Smooth muscle cell (in vitro differentiated cells): ENCODE results near the gene SMAD9. TPM values are rescaled to one million over a fixed set of nuclear protein-coding genes. Genes with fewer than 3 reads are reported as not detected.

Source experiments
- DNase-seq: peaks from one replicate; lab custom pipeline; 2025; ENCODE audit not compliant: unreplicated experiment; lab: John Stamatoyannopoulos, UW
- H2AFZ ChIP-seq: fragments of 200-600 bp; sonication (generic); 2 replicates; pipeline ENCODE4 v1.6.0; 2016; ENCODE audit warnings: antibody characterized with exemption, low read depth, mild to moderate bottlenecking
- H3F3A ChIP-seq: fragments of 200-600 bp; sonication (generic); 2 replicates; pipeline ENCODE4 v1.6.0; 2017; ENCODE audit warnings: antibody characterized with exemption, low read depth
- H3K27ac ChIP-seq: fragments of 200-600 bp; sonication (generic); 2 replicates; pipeline ENCODE4 v1.5.1; 2016; ENCODE audit warnings: low read depth, mild to moderate bottlenecking
- H3K27me3 ChIP-seq: fragments of 200-600 bp; sonication (generic); 2 replicates; pipeline ENCODE4 v1.6.1; 2016; ENCODE audit warnings: low read depth, mild to moderate bottlenecking
- H3K36me3 ChIP-seq: fragments of 200-600 bp; sonication (generic); 2 replicates; pipeline ENCODE4 v1.5.1; 2016; ENCODE audit warnings: low read depth
- H3K4me1 ChIP-seq: fragments of 200-600 bp; sonication (generic); 2 replicates; pipeline ENCODE4 v1.5.1; 2016; ENCODE audit warnings: low read depth
- H3K4me2 ChIP-seq: fragments of 200-600 bp; sonication (generic); 2 replicates; pipeline ENCODE4 v1.6.0; 2016; ENCODE audit warnings: mild to moderate bottlenecking
- H3K4me3 ChIP-seq: fragments of 200-600 bp; sonication (generic); 2 replicates; pipeline ENCODE4 v1.5.1; 2016; ENCODE audit warnings: mild to moderate bottlenecking
- H3K79me2 ChIP-seq: fragments of 200-600 bp; sonication (generic); 2 replicates; pipeline ENCODE4 v1.6.0; 2016; ENCODE audit warnings: low read depth, mild to moderate bottlenecking
- H3K9ac ChIP-seq: fragments of 200-600 bp; sonication (generic); 2 replicates; pipeline ENCODE4 v1.6.0; 2016; ENCODE audit warnings: low read depth
- H3K9me3 ChIP-seq: fragments of 200-600 bp; sonication (generic); replicated peaks from 2 replicates; pipeline ENCODE4 v1.5.1; 2016; ENCODE audit warnings: low read depth
- H4K20me1 ChIP-seq: fragments of 200-600 bp; sonication (generic); 2 replicates; pipeline ENCODE4 v1.6.0; 2016; ENCODE audit warnings: low read depth
- CTCF ChIP-seq: fragments of 200-600 bp; sonication (generic); IDR thresholded peaks from 2 replicates; pipeline ENCODE4 v1.5.1; 2017; ENCODE audit warnings: borderline replicate concordance, mild to moderate bottlenecking, antibody characterized with exemption; ENCODE audit not compliant: insufficient read depth, poor library complexity, severe bottlenecking
- WGBS: methylation state at CpG from one replicate; pipeline ENCODE4 v1.1.7; 2016; ENCODE audit warnings: low lambda C conversion rate; 5-methylcytosine and 5-hydroxymethylcytosine counted together
- polyA plus RNA-seq: library from polyadenylated mRNA; unstranded; fragments of >200 nt; fragmentation: Nextera tagmentation; extraction: Ambion mirVana; gene quantifications from 2 replicates; pipeline ENCODE4 v1.2.1, GENCODE V29; 2016
- total RNA-seq: library from RNA; depleted of rRNA; stranded (reverse); fragments of >200 nt; gene quantifications from 2 replicates; pipeline ENCODE4 v1.2.3, GENCODE V29; 2014

The SMAD9 gene
- total and polyA plus RNA-seq, 2 experiments from 2014 or later: 6.6 to 7.1 TPM

DNA sequence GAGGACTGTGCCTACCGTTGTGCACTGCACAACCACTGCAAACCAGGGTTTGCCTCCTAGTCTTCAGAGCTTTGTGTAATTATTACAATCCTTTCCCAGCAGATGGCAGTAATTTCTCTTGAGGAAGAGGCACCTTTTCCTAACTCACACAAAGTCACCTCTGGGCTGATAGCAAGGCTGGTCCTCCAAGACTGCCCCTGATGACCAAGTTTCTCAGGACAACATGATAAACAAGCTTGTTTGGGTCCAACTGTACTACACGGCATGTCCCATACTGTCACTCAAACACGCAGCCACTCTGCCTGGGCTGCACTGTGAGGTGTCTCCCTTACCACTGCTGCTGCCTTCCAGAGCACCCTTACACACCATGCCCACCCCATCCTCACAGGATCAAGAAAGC lies 61.7 kb downstream of the SMAD9 start:
- H4K20me1 ChIP-seq: no peaks in the 10 kb centered on the region
- no peak for DNase-seq
- no peaks in the 10 kb centered on the region for H3K9me3 ChIP-seq
- no peaks in the 10 kb centered on the region for H3K36me3 ChIP-seq
- no peaks in the 10 kb centered on the region for H3K27me3 ChIP-seq
- no peak overlapping the region for H3K27ac ChIP-seq
- no peaks in the 10 kb centered on the region for H3F3A ChIP-seq
- TF ChIP-seq CTCF: peak; percentile 46
- no peak overlapping the region for H3K9ac ChIP-seq
- no peaks in the 10 kb centered on the region for H3K79me2 ChIP-seq
- WGBS: 45% methylated on average over 3 of the region's 3 CpGs
- H3K4me1 ChIP-seq: no peaks in the 10 kb centered on the region
- no peak overlapping the region for H3K4me3 ChIP-seq
- no peak overlapping the region for H3K4me2 ChIP-seq
- no peak overlapping the region for H2AFZ ChIP-seq

GRCh38 chr13:36857253-36857652 lies 62.8 kb downstream of the SMAD9 start:
- H4K20me1 ChIP-seq: no peaks in the 10 kb centered on the region
- H2AFZ ChIP-seq: no peak overlapping the region
- H3K9me3 ChIP-seq: no peaks in the 10 kb centered on the region
- no peaks in the 10 kb centered on the region for H3K27me3 ChIP-seq
- H3K79me2 ChIP-seq: no peaks in the 10 kb centered on the region
- no peak overlapping the region for H3K9ac ChIP-seq
- H3K4me2 ChIP-seq: no peak overlapping the region
- H3F3A ChIP-seq: no peaks in the 10 kb centered on the region
- no peaks in the 10 kb centered on the region for H3K4me1 ChIP-seq
- peaks cover 3% of the 10 kb centered on the region for H3K36me3 ChIP-seq
- no peak for DNase-seq
- H3K27ac ChIP-seq: no peak overlapping the region
- H3K4me3 ChIP-seq: no peak overlapping the region
- TF ChIP-seq CTCF: no peak

GRCh38 chr13:36850790-36851438 lies 69.1 kb downstream of the SMAD9 start:
- no peak overlapping the region for H3K4me3 ChIP-seq
- no peaks in the 10 kb centered on the region for H3F3A ChIP-seq
- WGBS: 93% methylated on average over 13 of the region's 13 CpGs
- no peak overlapping the region for H3K4me2 ChIP-seq
- no peak overlapping the region for H3K9ac ChIP-seq
- no peak overlapping the region for H3K27ac ChIP-seq
- H4K20me1 ChIP-seq: no peaks in the 10 kb centered on the region
- H3K9me3 ChIP-seq: no peaks in the 10 kb centered on the region
- H3K79me2 ChIP-seq: no peaks in the 10 kb centered on the region
- no peak for DNase-seq
- peaks cover 3% of the 10 kb centered on the region for H3K36me3 ChIP-seq
- H3K4me1 ChIP-seq: no peaks in the 10 kb centered on the region
- H2AFZ ChIP-seq: no peak overlapping the region
- no peaks in the 10 kb centered on the region for H3K27me3 ChIP-seq
- peak; percentile 4 for TF ChIP-seq CTCF
